WTC11 (cell line): ENCODE results near the gene SEC31B. TPM values are rescaled to one million over a fixed set of nuclear protein-coding genes. Genes with fewer than 3 reads are reported as not detected.

ENCODE experiments used
- ATAC-seq: fragments of 200-7000 bp; cut with Tn5 transposase; 2 replicates; pipeline ENCODE4 v1.10.0; 2021; ENCODE audit warnings: mild to moderate bottlenecking, moderate library complexity
- CTCF ChIA-PET: fragments of 300-600 bp; sonication (Branson Sonifier 250); formaldehyde crosslinking; loops from one replicate; lab custom pipeline; 2021; ENCODE audit warnings: antibody characterized with exemption; lab: Charles Lee
- POLR2A ChIA-PET: fragments of 350-600 bp; sonication (Branson Sonifier 250); formaldehyde crosslinking; loops from one replicate; lab custom pipeline; 2021; ENCODE audit warnings: antibody characterized with exemption; lab: Charles Lee
- DNase-seq: peaks from one replicate; pipeline ENCODE4 v3.0.0; 2021; ENCODE audit warnings: low spot score
- H3K27ac Mint-ChIP-seq: 2 replicates; pipeline ENCODE4 v1.8.0; 2021; ENCODE audit warnings: mixed read lengths
- H3K27me3 Mint-ChIP-seq: 2 replicates; pipeline ENCODE4 v1.8.0; 2021; ENCODE audit warnings: low read depth, mild to moderate bottlenecking, moderate library complexity, mixed read lengths
- H3K36me3 Mint-ChIP-seq: 2 replicates; pipeline ENCODE4 v1.8.0; 2021; ENCODE audit warnings: mixed read lengths
- H3K4me1 Mint-ChIP-seq: 2 replicates; pipeline ENCODE4 v1.8.0; 2022; ENCODE audit warnings: mixed read lengths
- H3K4me3 Mint-ChIP-seq: 2 replicates; pipeline ENCODE4 v1.8.0; 2021; ENCODE audit warnings: mild to moderate bottlenecking, moderate library complexity, mixed read lengths
- H3K9me3 Mint-ChIP-seq: 2 replicates; pipeline ENCODE4 v1.8.0; 2021; ENCODE audit warnings: mixed read lengths
- ESRRA ChIP-seq: sonication (generic); formaldehyde crosslinking; IDR thresholded peaks from 2 replicates; pipeline ENCODE4 v1.8.1; 2022; ENCODE audit warnings: mild to moderate bottlenecking, missing genetic modification reagents, borderline replicate concordance
- ETV6 ChIP-seq: sonication (generic); formaldehyde crosslinking; IDR thresholded peaks from 2 replicates; pipeline ENCODE4 v1.8.1; 2022; ENCODE audit warnings: mild to moderate bottlenecking, missing genetic modification reagents
- FOXJ3 ChIP-seq: sonication (generic); formaldehyde crosslinking; IDR thresholded peaks from 2 replicates; pipeline ENCODE4 v1.9.0; 2021; ENCODE audit warnings: missing genetic modification reagents, mild to moderate bottlenecking, borderline replicate concordance
- FOXP1 ChIP-seq: sonication (generic); formaldehyde crosslinking; IDR thresholded peaks from 2 replicates; pipeline ENCODE4 v1.8.0; 2022; ENCODE audit warnings: missing genetic modification reagents, mild to moderate bottlenecking, moderate library complexity, borderline replicate concordance
- GTF2I ChIP-seq: fragments of 250-450 bp; sonication (Bioruptor Pico); conservative IDR thresholded peaks from 2 replicates; pipeline ENCODE4 v1.4.0; 2021; ENCODE audit warnings: mild to moderate bottlenecking
- IRF2 ChIP-seq: sonication (generic); formaldehyde crosslinking; IDR thresholded peaks from 2 replicates; pipeline ENCODE4 v1.8.0; 2022; ENCODE audit warnings: low read depth, missing genetic modification reagents, borderline replicate concordance
- NFYB ChIP-seq: sonication (generic); formaldehyde crosslinking; conservative IDR thresholded peaks from 2 replicates; pipeline ENCODE4 v1.8.0; 2022; ENCODE audit warnings: low read depth, missing genetic modification reagents
- PRRX2 ChIP-seq: fragments of 250-450 bp; sonication (Bioruptor Pico); IDR thresholded peaks from 2 replicates; pipeline ENCODE4 v1.8.0; 2021; ENCODE audit warnings: mild to moderate bottlenecking
- TEAD4 ChIP-seq: sonication (generic); formaldehyde crosslinking; IDR thresholded peaks from 2 replicates; pipeline ENCODE4 v1.8.0; 2022; ENCODE audit warnings: mild to moderate bottlenecking, missing genetic modification reagents
- ZNF138 ChIP-seq: sonication (generic); formaldehyde crosslinking; conservative IDR thresholded peaks from 2 replicates; pipeline ENCODE4 v1.8.1; 2022; ENCODE audit warnings: mild to moderate bottlenecking, moderate library complexity, missing genetic modification reagents
- ZNF263 ChIP-seq: sonication (generic); formaldehyde crosslinking; IDR thresholded peaks from 2 replicates; pipeline ENCODE4 v1.8.1; 2022; ENCODE audit warnings: low read depth, mild to moderate bottlenecking, moderate library complexity, missing genetic modification reagents
- total RNA-seq: library from RNA; stranded (reverse); gene quantifications from 3 replicates; pipeline ENCODE4 v1.2.3, GENCODE V29; 2021
- TF ChIP-seq, protein P1 (sequence below): fragments of 250-450 bp; sonication (Bioruptor Pico); IDR thresholded peaks from 2 replicates; pipeline ENCODE4 v1.8.0; 2021; ENCODE audit warnings: mild to moderate bottlenecking
- TF ChIP-seq, protein P2 (sequence below): sonication (generic); formaldehyde crosslinking; IDR thresholded peaks from 2 replicates; pipeline ENCODE4 v1.8.1; 2023; ENCODE audit warnings: mild to moderate bottlenecking, missing genetic modification reagents, moderate library complexity
- TF ChIP-seq, protein P3 (sequence below): sonication (generic); formaldehyde crosslinking; IDR thresholded peaks from 2 replicates; pipeline ENCODE4 v1.8.1; 2023; ENCODE audit warnings: mild to moderate bottlenecking, missing genetic modification reagents
- TF ChIP-seq, protein P4 (sequence below): sonication (generic); formaldehyde crosslinking; IDR thresholded peaks from 2 replicates; pipeline ENCODE4 v1.8.1; 2023; ENCODE audit warnings: mild to moderate bottlenecking, missing genetic modification reagents, borderline replicate concordance
- TF ChIP-seq, protein P5 (sequence below): sonication (generic); formaldehyde crosslinking; IDR thresholded peaks from 2 replicates; pipeline ENCODE4 v1.8.1; 2023; ENCODE audit warnings: mild to moderate bottlenecking, moderate library complexity, missing genetic modification reagents
- TF ChIP-seq, protein P6 (sequence below): fragments of 250-450 bp; sonication (Bioruptor Pico); IDR thresholded peaks from 2 replicates; pipeline ENCODE4 v1.9.0; 2021; ENCODE audit warnings: mild to moderate bottlenecking, borderline replicate concordance

SEC31B gene
- total RNA-seq, 1 experiment from 2014 or later, result 6.7 TPM

DNA sequence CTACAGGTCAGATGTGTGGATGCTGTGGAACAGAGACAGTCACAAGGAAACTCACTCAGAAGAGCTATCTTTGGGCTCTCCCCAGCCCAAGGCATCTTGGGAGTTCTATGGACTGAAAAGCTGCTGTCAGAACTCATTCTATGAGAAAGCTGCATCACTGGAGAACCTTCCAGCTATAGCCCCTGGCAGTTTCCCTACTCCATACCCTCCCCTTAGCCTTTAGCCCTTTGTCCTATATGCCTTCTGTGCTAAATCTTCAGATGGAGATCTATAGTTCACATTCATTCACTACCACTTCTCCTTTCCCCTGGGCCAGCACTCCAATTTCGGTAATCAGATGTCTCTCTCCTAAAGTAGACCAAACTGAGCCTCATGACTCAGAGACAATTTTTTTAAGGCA lies 49.9 kb downstream of the SEC31B start:
- POLR2A ChIA-PET, result no interaction called here
- DNase-seq (no peak), ATAC-seq (no peak)
- Mint-ChIP-seq H3K36me3 (no peaks in the 10 kb centered on the region), H3K4me1 (no peaks in the 10 kb centered on the region), H3K4me3 (no peak overlapping the region), H3K9me3 (no peaks in the 10 kb centered on the region), H3K27ac (no peak overlapping the region), H3K27me3 (peaks cover 90% of the 10 kb centered on the region)
- TF ChIP-seq, protein P1, sequence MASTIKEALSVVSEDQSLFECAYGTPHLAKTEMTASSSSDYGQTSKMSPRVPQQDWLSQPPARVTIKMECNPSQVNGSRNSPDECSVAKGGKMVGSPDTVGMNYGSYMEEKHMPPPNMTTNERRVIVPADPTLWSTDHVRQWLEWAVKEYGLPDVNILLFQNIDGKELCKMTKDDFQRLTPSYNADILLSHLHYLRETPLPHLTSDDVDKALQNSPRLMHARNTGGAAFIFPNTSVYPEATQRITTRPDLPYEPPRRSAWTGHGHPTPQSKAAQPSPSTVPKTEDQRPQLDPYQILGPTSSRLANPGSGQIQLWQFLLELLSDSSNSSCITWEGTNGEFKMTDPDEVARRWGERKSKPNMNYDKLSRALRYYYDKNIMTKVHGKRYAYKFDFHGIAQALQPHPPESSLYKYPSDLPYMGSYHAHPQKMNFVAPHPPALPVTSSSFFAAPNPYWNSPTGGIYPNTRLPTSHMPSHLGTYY (CRISPR knock-in tag), result no peak
- TF ChIP-seq ETV6 (CRISPR knock-in tag) (no peak), NFYB (no peak), ZNF263 (no peak), TEAD4 (no peak), ESRRA (CRISPR knock-in tag) (no peak), IRF2 (CRISPR knock-in tag) (no peak), FOXP1 (no peak), PRRX2 (CRISPR knock-in tag) (no peak), ZNF138 (CRISPR knock-in tag) (no peak), FOXJ3 (no peak), GTF2I (CRISPR knock-in tag) (no peak)
- TF ChIP-seq, protein P2, sequence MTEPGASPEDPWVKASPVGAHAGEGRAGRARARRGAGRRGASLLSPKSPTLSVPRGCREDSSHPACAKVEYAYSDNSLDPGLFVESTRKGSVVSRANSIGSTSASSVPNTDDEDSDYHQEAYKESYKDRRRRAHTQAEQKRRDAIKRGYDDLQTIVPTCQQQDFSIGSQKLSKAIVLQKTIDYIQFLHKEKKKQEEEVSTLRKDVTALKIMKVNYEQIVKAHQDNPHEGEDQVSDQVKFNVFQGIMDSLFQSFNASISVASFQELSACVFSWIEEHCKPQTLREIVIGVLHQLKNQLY, result no peak
- TF ChIP-seq, protein P3, sequence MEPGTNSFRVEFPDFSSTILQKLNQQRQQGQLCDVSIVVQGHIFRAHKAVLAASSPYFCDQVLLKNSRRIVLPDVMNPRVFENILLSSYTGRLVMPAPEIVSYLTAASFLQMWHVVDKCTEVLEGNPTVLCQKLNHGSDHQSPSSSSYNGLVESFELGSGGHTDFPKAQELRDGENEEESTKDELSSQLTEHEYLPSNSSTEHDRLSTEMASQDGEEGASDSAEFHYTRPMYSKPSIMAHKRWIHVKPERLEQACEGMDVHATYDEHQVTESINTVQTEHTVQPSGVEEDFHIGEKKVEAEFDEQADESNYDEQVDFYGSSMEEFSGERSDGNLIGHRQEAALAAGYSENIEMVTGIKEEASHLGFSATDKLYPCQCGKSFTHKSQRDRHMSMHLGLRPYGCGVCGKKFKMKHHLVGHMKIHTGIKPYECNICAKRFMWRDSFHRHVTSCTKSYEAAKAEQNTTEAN (CRISPR knock-in tag), result no peak
- TF ChIP-seq, protein P4, sequence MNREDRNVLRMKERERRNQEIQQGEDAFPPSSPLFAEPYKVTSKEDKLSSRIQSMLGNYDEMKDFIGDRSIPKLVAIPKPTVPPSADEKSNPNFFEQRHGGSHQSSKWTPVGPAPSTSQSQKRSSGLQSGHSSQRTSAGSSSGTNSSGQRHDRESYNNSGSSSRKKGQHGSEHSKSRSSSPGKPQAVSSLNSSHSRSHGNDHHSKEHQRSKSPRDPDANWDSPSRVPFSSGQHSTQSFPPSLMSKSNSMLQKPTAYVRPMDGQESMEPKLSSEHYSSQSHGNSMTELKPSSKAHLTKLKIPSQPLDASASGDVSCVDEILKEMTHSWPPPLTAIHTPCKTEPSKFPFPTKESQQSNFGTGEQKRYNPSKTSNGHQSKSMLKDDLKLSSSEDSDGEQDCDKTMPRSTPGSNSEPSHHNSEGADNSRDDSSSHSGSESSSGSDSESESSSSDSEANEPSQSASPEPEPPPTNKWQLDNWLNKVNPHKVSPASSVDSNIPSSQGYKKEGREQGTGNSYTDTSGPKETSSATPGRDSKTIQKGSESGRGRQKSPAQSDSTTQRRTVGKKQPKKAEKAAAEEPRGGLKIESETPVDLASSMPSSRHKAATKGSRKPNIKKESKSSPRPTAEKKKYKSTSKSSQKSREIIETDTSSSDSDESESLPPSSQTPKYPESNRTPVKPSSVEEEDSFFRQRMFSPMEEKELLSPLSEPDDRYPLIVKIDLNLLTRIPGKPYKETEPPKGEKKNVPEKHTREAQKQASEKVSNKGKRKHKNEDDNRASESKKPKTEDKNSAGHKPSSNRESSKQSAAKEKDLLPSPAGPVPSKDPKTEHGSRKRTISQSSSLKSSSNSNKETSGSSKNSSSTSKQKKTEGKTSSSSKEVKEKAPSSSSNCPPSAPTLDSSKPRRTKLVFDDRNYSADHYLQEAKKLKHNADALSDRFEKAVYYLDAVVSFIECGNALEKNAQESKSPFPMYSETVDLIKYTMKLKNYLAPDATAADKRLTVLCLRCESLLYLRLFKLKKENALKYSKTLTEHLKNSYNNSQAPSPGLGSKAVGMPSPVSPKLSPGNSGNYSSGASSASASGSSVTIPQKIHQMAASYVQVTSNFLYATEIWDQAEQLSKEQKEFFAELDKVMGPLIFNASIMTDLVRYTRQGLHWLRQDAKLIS (CRISPR knock-in tag), result no peak
- TF ChIP-seq, protein P5, sequence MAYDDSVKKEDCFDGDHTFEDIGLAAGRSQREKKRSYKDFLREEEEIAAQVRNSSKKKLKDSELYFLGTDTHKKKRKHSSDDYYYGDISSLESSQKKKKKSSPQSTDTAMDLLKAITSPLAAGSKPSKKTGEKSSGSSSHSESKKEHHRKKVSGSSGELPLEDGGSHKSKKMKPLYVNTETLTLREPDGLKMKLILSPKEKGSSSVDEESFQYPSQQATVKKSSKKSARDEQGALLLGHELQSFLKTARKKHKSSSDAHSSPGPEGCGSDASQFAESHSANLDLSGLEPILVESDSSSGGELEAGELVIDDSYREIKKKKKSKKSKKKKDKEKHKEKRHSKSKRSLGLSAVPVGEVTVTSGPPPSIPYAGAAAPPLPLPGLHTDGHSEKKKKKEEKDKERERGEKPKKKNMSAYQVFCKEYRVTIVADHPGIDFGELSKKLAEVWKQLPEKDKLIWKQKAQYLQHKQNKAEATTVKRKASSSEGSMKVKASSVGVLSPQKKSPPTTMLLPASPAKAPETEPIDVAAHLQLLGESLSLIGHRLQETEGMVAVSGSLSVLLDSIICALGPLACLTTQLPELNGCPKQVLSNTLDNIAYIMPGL (CRISPR knock-in tag), result no peak
- CTCF ChIA-PET, result interaction anchor here (2.2 to 3.1 kb wide), 4 partner anchors 13 to 49 kb away, joined by 8 to 22 read pairs (median 14); no protein-coding TSS in a partner anchor

DNA sequence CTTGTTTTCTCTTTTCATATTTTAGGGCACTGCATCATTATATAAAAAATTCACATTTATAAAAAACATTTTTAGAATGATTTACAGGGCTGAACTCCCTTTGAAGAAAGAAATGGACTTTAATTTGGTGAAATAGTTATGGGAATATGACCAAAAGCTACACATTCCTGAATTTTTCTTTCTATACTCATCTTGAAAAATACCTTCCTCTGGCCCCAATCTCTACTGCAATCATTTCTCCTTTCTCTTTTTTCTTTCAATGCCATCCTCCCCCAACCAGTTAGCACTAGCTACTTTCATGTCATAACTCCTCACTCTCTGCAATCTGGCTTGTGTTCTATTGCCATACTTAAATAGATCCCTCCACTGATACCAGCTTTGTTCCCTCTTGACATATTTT lies 50.7 kb downstream of the SEC31B start:
- H3K36me3 Mint-ChIP-seq, result no peaks in the 10 kb centered on the region
- peaks cover 90% of the 10 kb centered on the region for H3K27me3 Mint-ChIP-seq
- H3K9me3 Mint-ChIP-seq, result no peaks in the 10 kb centered on the region
- DNase-seq (no peak), ATAC-seq (no peak)
- ChIA-PET POLR2A (interaction anchor here (0.6 kb wide), 1 partner anchor 1371 kb away, joined by 7 read pairs; no protein-coding TSS in a partner anchor), CTCF (interaction anchor here (0.7 to 3.1 kb wide), 5 partner anchors 14 to 50 kb away, joined by 3 to 22 read pairs (median 8); no protein-coding TSS in a partner anchor)
- no peaks in the 10 kb centered on the region for H3K4me1 Mint-ChIP-seq
- H3K27ac Mint-ChIP-seq, result no peak overlapping the region
- H3K4me3 Mint-ChIP-seq, result no peak overlapping the region
- TF ChIP-seq, protein P4 (CRISPR knock-in tag), result no peak
- TF ChIP-seq, protein P6, sequence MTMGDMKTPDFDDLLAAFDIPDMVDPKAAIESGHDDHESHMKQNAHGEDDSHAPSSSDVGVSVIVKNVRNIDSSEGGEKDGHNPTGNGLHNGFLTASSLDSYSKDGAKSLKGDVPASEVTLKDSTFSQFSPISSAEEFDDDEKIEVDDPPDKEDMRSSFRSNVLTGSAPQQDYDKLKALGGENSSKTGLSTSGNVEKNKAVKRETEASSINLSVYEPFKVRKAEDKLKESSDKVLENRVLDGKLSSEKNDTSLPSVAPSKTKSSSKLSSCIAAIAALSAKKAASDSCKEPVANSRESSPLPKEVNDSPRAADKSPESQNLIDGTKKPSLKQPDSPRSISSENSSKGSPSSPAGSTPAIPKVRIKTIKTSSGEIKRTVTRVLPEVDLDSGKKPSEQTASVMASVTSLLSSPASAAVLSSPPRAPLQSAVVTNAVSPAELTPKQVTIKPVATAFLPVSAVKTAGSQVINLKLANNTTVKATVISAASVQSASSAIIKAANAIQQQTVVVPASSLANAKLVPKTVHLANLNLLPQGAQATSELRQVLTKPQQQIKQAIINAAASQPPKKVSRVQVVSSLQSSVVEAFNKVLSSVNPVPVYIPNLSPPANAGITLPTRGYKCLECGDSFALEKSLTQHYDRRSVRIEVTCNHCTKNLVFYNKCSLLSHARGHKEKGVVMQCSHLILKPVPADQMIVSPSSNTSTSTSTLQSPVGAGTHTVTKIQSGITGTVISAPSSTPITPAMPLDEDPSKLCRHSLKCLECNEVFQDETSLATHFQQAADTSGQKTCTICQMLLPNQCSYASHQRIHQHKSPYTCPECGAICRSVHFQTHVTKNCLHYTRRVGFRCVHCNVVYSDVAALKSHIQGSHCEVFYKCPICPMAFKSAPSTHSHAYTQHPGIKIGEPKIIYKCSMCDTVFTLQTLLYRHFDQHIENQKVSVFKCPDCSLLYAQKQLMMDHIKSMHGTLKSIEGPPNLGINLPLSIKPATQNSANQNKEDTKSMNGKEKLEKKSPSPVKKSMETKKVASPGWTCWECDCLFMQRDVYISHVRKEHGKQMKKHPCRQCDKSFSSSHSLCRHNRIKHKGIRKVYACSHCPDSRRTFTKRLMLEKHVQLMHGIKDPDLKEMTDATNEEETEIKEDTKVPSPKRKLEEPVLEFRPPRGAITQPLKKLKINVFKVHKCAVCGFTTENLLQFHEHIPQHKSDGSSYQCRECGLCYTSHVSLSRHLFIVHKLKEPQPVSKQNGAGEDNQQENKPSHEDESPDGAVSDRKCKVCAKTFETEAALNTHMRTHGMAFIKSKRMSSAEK (CRISPR knock-in tag), result no peak
